HG02840 (cell line): ENCODE results near the gene DONSON.
"Not testable (repeated sequence)": the region's sequence is repeated elsewhere in the genome, so short reads cannot be mapped to it uniquely, and the experiment has no call there.

Experiments
- ATAC-seq: cut with Tn5 transposase; IDR thresholded peaks from one replicate; pipeline ENCODE4 v1.9.1; 2021; ENCODE audit warnings: mild to moderate bottlenecking, moderate library complexity, moderate number of reproducible peaks; ENCODE audit not compliant: unreplicated experiment, low FRiP score

The DONSON gene, protein sequence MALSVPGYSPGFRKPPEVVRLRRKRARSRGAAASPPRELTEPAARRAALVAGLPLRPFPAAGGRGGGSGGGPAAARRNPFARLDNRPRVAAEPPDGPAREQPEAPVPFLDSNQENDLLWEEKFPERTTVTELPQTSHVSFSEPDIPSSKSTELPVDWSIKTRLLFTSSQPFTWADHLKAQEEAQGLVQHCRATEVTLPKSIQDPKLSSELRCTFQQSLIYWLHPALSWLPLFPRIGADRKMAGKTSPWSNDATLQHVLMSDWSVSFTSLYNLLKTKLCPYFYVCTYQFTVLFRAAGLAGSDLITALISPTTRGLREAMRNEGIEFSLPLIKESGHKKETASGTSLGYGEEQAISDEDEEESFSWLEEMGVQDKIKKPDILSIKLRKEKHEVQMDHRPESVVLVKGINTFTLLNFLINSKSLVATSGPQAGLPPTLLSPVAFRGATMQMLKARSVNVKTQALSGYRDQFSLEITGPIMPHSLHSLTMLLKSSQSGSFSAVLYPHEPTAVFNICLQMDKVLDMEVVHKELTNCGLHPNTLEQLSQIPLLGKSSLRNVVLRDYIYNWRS

DNA sequence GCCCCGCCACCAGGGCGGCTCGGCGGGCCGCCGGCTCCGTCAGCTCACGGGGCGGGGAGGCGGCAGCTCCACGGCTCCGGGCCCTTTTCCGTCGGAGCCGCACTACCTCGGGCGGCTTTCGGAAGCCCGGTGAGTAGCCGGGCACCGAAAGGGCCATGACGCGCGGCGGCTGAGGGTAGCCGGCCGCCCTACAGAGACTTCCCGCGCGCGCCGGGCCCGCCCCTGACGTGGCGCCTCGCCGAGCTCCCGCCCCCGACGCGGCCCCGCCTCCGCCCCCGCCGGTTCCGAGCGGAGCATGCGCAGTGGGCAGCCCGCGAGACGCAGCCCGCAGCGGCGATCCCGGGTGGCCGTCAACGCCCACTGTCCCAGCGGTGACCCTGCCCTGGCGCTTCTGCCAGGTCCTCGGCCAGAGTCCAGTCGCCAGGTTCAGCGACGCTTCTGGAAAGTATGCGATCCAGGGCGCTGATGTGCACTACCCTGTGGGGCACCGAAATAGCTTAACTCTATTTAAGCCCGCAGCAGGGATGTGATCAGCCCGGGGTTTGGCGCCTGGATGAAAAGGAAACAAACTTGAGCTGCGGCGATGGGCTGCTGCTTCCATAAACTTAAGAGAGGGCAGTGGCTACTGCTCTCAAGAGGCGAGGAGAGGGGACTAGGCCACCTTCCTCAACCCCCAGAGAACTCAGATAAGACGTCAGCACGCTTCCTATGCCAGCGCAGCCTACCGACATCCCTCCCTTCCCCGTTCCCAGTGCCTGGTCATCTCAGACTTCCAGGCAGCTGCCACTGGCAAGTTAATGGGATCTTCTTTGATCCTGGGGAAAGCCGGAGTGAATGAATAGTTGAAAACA, at the start of gene DONSON:
DONSON (minus strand) TSS at position 200 of the 851 bp plus-strand sequence; CDS start at position 157, 43 bp downstream.
- peak; percentile 92 for ATAC-seq

DNA sequence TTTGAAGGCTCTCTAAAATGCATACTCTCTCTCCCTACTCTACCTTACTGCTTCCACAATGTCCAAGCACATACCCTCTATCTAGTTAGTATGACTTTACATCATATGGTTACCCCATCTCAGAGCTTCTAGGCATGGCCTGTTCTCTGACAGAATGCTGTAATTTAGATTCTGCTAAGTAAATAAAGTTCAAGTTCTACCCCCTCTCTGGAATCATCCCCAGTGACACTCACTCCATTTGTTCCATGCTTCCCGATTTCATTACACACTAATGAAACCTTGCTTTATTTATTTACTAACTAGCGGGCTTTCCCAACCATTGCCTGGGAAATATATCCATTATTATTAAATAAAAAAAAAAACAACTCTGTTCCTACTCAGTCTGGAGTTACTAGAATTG, 45.8 kb upstream of the DONSON start:
- ATAC-seq, result no peak

- ATAC-seq, result not testable (repeated sequence)
Measured at GRCh38 chr21:33626151-33626550, 37.7 kb upstream of the DONSON start.

DNA sequence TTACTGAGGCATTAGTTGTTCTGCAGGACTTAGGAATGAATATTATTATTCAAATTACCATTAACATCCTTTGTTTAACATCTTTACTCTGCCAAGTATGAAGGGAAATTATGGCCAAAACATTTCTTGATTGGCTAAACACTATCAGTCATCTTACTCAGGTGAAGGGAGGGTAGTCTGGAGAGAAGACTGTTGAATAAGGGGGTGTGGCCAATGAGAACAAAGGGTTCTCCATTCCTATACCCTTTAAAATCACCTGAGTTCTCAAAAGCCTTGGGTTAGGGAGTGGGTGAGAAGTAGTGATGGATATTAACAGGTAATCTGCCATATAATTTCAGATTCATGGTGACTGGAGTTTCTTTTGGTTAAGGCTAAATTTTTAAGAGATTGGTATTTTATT, 33.8 kb upstream of the DONSON start:
- no peak for ATAC-seq

- no peak for ATAC-seq
Measured at GRCh38 chr21:33619726-33620125, 31.2 kb upstream of the DONSON start.

- no peak for ATAC-seq
Measured at GRCh38 chr21:33618407-33618806, 29.9 kb upstream of the DONSON start.

DNA sequence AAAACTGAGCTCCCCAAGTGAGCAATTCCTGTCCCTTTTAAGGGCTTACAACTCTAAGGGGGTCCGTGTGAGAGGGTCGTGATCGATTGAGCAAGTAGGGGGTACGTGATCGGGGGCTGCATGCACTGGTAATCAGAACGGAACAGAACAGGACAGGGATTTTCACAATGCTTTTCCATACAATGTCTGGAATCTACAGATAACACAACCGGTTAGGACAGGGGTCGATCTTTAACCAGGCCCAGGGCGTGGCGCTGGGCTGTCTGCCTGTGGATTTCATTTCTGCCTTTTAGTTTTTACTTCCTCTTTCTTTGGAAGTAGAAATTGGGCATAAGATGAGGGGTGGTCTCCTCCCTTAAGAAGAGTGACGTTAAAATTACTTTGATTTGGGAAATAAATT, 29.1 kb upstream of the DONSON start:
- not testable (repeated sequence) for ATAC-seq

GRCh38 chr21:33611006-33611744, 22.7 kb upstream of the DONSON start:
- ATAC-seq, result no peak

- ATAC-seq, result no peak
Measured at GRCh38 chr21:33608559-33608958, 20.1 kb upstream of the DONSON start.

DNA sequence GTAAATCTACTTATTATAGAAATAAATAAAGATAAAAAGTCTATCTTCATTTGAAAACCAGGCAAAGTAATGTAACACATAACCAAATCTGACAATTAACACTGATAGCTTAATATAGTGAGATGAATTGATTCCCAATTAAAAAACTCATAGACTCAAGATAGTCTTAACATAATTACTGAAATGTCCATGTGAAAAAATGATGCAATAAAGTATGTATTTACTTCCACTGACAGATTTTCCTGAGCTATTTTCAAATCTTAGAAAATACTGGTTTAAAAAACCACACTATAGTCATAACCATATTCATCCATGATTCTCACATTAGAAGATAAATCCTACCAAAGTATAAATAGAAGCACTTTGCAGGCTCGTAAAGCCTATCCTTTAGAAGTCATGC, 9.6 kb upstream of the DONSON start:
- ATAC-seq, result no peak

DNA sequence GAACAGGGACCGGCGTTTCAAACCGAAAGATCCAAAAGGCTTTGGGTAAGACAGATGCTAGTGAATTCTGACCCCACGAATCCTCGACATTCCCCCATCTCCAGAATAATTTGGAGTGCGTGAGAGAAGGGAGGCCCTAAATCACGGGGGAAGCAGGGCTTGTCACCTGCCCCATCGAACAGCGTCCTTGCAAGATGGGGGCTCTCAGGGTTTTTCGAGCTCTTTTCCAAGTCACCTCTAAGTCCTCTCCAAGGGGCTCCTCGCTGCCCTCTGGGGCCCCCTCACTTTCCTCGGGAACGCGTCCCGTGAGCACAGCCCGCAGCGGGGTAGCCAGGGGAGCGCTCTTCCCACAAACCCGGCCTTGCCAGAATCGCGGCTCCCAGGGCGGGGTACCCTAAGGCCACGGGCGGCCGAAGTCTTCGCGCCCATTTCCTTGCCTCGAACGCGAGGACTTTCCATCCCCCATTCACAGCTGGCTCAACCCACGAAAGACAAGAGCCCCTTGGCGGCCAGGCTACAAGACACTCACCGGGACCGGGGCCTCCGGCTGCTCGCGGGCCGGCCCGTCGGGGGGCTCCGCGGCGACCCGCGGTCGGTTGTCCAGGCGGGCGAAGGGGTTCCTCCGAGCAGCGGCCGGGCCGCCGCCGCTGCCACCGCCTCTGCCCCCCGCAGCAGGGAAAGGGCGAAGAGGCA, 546 bp downstream of the DONSON start:
- ATAC-seq, result peak; percentile 35

DNA sequence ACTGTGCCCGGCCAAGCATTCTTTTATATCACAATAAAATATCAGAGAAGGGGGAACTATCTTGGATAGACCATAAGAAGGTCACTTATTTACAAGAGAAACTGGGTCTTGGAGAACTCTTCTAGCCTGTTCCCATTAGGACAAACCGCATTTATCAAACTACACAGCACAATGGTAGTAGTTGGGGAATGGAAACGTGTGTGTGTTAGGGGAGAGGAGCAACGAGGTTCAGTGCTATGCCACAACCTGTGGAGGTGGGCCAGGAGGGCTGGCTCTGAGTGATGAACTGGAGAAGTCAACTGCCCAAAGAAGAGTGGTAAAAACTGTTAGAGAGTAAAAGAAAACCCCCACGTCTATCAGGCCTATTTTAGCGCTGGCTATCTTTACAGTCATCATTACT, 1.6 kb downstream of the DONSON start:
- no peak for ATAC-seq

DNA sequence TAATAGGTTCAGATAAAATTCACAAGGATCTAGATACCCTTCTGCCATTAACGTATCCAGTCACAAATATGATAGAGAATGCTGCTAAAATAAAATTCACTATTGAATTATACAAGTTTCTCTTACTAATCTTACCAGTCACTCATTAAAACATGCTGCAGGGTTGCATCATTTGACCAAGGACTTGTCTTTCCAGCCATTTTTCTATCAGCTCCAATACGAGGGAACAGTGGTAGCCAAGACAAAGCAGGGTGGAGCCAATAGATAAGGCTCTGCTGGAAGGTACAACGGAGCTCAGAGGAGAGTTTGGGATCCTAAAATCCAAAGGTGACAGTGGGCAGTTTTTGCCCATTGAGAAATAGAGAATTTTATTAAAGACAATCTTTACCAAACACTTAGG, 4.0 kb downstream of the DONSON start:
- no peak for ATAC-seq

GRCh38 chr21:33578959-33579542, 9.4 kb downstream of the DONSON start:
- no peak for ATAC-seq

- no peak for ATAC-seq
Measured at GRCh38 chr21:33578214-33578613, 10.3 kb downstream of the DONSON start.

DNA sequence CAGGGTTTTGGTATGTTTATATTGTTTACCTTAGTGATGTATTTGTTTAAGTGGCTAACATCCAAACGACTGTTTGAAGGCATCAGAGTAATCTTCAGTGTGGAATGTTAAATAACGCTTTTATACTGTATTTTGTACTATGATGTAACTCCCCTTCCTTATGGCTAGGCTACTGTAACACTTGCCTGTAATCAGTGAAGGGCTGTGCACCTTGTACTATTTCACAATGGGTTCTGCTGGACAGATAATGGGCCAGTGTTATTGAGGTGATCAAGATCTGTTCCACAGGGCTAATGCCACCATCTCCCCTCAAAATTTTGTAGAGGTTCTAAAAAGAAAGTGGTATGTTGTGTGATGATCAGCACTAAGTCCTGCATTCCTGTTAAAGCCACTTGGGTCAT, 11.7 kb downstream of the DONSON start:
- not testable (repeated sequence) for ATAC-seq

GRCh38 chr21:33572350-33572749, 16.1 kb downstream of the DONSON start:
- no peak for ATAC-seq

- no peak for ATAC-seq
Measured at GRCh38 chr21:33569991-33570390, 18.5 kb downstream of the DONSON start.

DNA sequence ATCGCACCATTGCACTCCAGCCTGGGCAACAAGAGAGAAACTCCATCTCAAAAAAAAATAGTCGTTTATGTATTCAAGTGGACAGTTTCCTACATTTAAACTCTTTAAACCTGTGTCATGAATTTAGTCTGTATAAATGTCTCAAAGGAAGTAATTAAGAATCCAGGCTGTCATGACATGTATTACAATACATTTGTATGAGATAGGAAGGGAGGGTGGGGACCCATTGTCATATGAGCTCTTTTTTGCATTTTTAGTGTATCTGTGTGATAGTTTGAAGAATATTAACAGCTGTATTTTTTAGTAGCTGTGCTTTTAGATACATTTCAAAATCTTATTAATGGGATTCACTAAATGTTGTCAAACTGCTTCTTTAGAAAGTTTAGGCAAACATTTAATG, 20.0 kb downstream of the DONSON start:
- no peak for ATAC-seq

GRCh38 chr21:33567914-33568313, 20.6 kb downstream of the DONSON start:
- ATAC-seq, result no peak
